Smooth muscle cell of the coronary artery (primary cell): ENCODE data around the gene NRSN2. TPM values are rescaled to one million over a fixed set of nuclear protein-coding genes. Genes with fewer than 3 reads are reported as not detected.

Experiments
- total RNA-seq: library from RNA; depleted of rRNA; stranded (reverse); fragments of >200 nt; gene quantifications from 2 replicates; pipeline ENCODE4 v1.2.3, GENCODE V29; 2014; ENCODE audit warnings: low replicate concordance

Gene NRSN2
- 15.6 and 17.5 TPM in 2 replicates for total RNA-seq

GRCh38 chr20:346640-347316 is at the start of gene NRSN2:
Gene NRSN2, plus strand, starts transcription at chr20:347111. Its CDS starts 2,533 bp downstream, at chr20:349644.

GRCh38 chr20:325045-325888 is 21.6 kb upstream of the NRSN2 start, which contains the start of gene SOX12:
Gene SOX12, plus strand, starts transcription at chr20:325552. Its CDS starts 373 bp downstream, at chr20:325925.

Other genes with a start within 250 kb of the NRSN2 start
- not detected in 2 replicates for gene DEFB126, start 204.5 kb upstream of the NRSN2 start, total RNA-seq
- gene DEFB127, start 189.7 kb upstream of the NRSN2 start, total RNA-seq: not detected in 2 replicates
- not detected in 2 replicates for gene DEFB128, start 157.4 kb upstream of the NRSN2 start, total RNA-seq
- gene DEFB129, start 119.9 kb upstream of the NRSN2 start, total RNA-seq: not detected in 2 replicates
- not detected in 2 replicates for gene DEFB132, start 89.4 kb upstream of the NRSN2 start, total RNA-seq
- gene C20orf96, start 56.4 kb upstream of the NRSN2 start, total RNA-seq: 1.1 and 3.3 TPM in 2 replicates
- 8.3 and 15.0 TPM in 2 replicates for gene ZCCHC3, start 49.5 kb upstream of the NRSN2 start, total RNA-seq
- gene SOX12, start 21.6 kb upstream of the NRSN2 start, total RNA-seq: 2.1 and 2.8 TPM in 2 replicates
- 40.0 and 42.1 TPM in 2 replicates for gene TRIB3, start 33.6 kb downstream of the NRSN2 start, total RNA-seq
- 59.2 and 70.3 TPM in 2 replicates for gene RBCK1, start 61.2 kb downstream of the NRSN2 start, total RNA-seq
- 25.7 and 45.3 TPM in 2 replicates for gene TBC1D20, start 115.4 kb downstream of the NRSN2 start, total RNA-seq
- gene CSNK2A1, start 196.7 kb downstream of the NRSN2 start, total RNA-seq: 70.4 and 103 TPM in 2 replicates